GM19468 (cell line): ENCODE results near the gene HTR3C.

Experiments used
- ATAC-seq: cut with Tn5 transposase; IDR thresholded peaks from one replicate; pipeline ENCODE4 v1.9.1; 2021; ENCODE audit warnings: mild to moderate bottlenecking, moderate library complexity, moderate number of reproducible peaks; ENCODE audit not compliant: unreplicated experiment; ENCODE audit errors: extremely low read depth

Gene HTR3C

GRCh38 chr3:184082465-184082864 is 29.6 kb downstream of the HTR3C start:
- no peak for ATAC-seq

DNA sequence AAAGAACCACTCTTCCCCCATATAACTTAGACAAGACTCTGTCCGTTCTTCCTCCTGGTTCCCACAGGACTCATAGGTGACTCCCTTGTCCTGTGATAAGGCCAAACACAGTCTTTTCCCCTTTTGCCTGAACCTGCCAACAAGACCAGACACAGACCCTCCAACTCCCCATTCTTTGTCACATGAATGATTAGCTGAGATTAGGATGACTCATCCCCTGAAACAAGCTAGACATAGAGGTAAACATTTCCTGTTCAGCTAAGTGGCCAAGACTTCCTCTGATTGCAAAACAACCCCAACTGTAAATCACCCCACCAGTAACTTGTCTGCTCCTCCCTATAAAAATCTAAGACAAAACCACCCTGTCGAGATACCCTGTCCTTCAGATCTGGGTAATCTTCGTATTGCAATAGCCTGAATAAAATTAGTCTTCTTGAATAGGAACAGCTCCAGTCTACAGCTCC is 32.6 kb downstream of the HTR3C start:
- no peak for ATAC-seq

DNA sequence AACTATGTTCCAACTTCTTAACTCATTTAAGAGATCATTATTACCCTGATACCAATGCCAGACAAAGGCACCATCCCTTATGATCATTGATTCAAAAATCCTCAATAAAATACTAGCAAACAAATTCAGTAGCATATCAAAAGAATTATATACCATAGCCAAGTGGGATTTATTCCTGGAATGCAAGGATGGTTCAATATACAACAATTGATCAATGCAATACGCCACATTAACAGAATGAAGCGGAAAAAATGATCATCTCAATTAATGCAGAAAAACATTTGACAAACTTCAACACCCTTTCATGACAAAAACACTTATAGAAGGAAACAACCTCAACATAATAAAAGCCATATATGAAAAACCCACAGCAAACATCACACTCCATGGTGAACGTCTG is 39.4 kb downstream of the HTR3C start:
- ATAC-seq = no peak

DNA sequence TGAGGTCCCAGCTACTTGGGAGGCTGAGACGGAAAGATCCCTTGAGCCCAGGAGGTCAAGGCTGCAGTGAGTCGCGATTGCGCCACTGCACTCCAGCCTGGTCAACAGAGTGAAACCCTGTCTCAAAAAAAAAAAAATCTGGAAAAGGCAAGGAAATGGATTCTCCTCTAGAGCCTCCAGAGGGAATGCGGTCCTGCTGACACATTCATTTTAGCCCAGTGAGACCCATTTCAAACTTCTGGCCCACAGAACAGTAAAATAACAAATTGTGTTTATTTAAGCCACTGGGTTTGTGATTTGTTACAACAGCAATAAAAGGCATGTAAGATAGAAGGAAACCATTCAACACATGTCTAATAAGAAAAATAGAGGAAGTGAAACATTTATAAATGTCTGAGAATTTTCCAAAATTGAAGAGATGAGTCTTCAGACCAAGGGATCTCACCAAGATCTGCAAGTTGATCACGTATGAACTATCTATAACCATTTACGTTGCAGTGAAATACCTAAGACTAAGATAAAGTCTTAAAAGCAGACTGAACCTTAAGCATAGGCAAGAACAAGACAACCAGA is 44.0 kb downstream of the HTR3C start, which contains the start of gene HTR3E:
TSS of gene HTR3E (plus strand) at position 254 of the 573 bp plus-strand sequence. CDS start 466 bp downstream, outside the sequence.
- ATAC-seq = no peak

DNA sequence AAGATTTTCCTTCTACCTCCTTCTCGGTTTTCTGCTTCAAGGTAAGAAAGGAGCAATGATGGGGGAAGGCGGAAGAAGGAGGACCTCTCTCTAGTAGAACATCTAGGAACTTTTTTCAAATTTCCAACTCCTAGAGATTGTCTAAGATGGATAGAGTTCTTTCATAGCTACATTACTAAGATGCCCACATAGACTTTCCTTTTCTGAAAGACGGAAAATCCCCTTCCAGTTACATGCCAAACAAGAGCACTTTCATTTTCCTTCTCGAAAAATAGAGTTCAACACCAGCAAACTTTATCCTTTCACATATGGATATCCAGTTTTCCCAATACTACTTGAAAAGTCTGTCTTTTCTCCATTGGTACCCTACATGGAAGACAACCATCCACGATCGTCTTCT is 44.7 kb downstream of the HTR3C start:
- ATAC-seq = no peak

DNA sequence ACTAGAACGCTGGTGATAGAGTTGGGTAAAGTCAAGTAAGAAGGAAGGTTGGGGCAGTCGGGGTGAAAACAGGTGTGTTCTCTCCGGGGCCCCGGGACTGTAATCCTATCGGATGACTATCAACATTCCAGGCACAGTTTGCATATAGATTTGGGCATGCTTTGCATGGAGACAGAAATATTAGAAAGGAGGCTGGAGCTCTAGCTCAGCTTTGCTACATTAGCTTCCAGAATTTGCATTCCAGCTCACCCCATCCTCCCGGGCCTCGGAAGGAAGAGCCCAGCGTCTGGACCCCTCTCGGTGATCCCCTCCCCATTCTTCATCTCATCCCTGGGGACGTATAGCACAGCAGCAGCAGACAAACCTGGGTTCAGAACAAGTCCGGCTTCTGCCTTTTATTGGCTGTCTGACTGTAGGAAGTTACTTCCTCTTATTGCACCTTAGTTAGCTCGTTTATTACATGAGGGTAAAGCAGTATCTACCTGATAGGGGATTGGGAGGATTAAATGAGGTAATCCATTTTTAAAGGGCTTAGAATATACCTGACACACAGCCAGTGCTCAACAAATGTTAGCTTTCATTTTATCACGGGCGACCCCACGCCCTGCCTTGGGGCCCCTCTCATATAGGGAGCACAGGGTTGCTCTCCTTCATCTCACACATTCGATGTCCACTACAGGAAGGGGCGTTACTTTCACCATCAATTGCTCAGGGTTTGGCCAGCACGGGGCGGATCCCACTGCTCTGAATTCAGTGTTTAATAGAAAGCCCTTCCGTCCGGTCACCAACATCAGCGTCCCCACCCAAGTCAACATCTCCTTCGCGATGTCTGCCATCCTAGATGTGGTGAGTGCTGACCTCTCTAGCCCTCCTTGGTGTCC is 47.2 kb downstream of the HTR3C start:
- no peak for ATAC-seq
